HG02623 (cell line): Measurements from ENCODE around the gene APH1B.

Experiments
- ATAC-seq: cut with Tn5 transposase; IDR thresholded peaks from one replicate; pipeline ENCODE4 v1.9.1; 2021; ENCODE audit warnings: moderate library complexity; ENCODE audit not compliant: unreplicated experiment

APH1B gene

GRCh38 chr15:63252292-63252691 is 25.1 kb upstream of the APH1B start:
- ATAC-seq, result no peak

GRCh38 chr15:63254991-63255390 is 22.4 kb upstream of the APH1B start:
- ATAC-seq, result no peak

GRCh38 chr15:63255489-63255990 is 21.9 kb upstream of the APH1B start:
- ATAC-seq, result no peak

- ATAC-seq, result no peak
These were observed 20.8 kb upstream of the APH1B start for GRCh38 chr15:63256433-63257274.

GRCh38 chr15:63258658-63259057 is 18.7 kb upstream of the APH1B start:
- ATAC-seq, result no peak

- no peak for ATAC-seq
These were observed 16.6 kb upstream of the APH1B start for GRCh38 chr15:63260791-63261190.

- ATAC-seq, result no peak
These were observed 16.1 kb upstream of the APH1B start for GRCh38 chr15:63261311-63261710.

- ATAC-seq, result no peak
These were observed 13.9 kb upstream of the APH1B start for GRCh38 chr15:63263519-63263918.

GRCh38 chr15:63264688-63265293 is 12.6 kb upstream of the APH1B start:
- ATAC-seq, result no peak

- ATAC-seq, result no peak
These were observed 3.0 kb upstream of the APH1B start for GRCh38 chr15:63274427-63274826.

GRCh38 chr15:63276342-63277037 is 915 bp upstream of the APH1B start:
- no peak for ATAC-seq

- ATAC-seq, result no peak
These were observed 570 bp downstream of the APH1B start for GRCh38 chr15:63277893-63278456.

- ATAC-seq, result no peak
These were observed 5.7 kb downstream of the APH1B start for GRCh38 chr15:63283126-63283525.

- ATAC-seq, result no peak
These were observed 6.9 kb downstream of the APH1B start for GRCh38 chr15:63284335-63284734.

GRCh38 chr15:63287109-63287508 is 9.7 kb downstream of the APH1B start:
- ATAC-seq, result no peak

- ATAC-seq, result no peak
These were observed 10.9 kb downstream of the APH1B start for GRCh38 chr15:63288342-63288741.

- ATAC-seq, result no peak
These were observed 11.5 kb downstream of the APH1B start for GRCh38 chr15:63288778-63289378.

GRCh38 chr15:63291507-63291906 is 14.1 kb downstream of the APH1B start:
- no peak for ATAC-seq

GRCh38 chr15:63292241-63292640 is 14.8 kb downstream of the APH1B start:
- ATAC-seq, result no peak

- no peak for ATAC-seq
These were observed 15.4 kb downstream of the APH1B start for GRCh38 chr15:63292771-63293170.

GRCh38 chr15:63294359-63294758 is 17.0 kb downstream of the APH1B start:
- no peak for ATAC-seq
